Osteoblast (primary cell): ENCODE data around the gene TUBB. TPM values are rescaled to one million over a fixed set of nuclear protein-coding genes. Genes with fewer than 3 reads are reported as not detected.

Experiments used
- DNase-seq: peaks from one replicate; pipeline ENCODE4 v3.0.0; 2011; ENCODE audit warnings: low spot score, mixed read lengths; ENCODE audit not compliant: insufficient read length; ENCODE audit errors: missing footprints
- H2AFZ ChIP-seq: 2 replicates; pipeline ENCODE4 v1.6.0; 2011; ENCODE audit warnings: mild to moderate bottlenecking, low read length
- H3K27ac ChIP-seq: 2 replicates; pipeline ENCODE4 v1.5.1; 2011; ENCODE audit warnings: mild to moderate bottlenecking, low read depth, low read length, moderate library complexity
- H3K27me3 ChIP-seq: 2 replicates; pipeline ENCODE4 v1.6.0; 2012; ENCODE audit warnings: mild to moderate bottlenecking, control low read depth, inconsistent platforms, low read length, moderate library complexity; ENCODE audit not compliant: insufficient read depth
- H3K36me3 ChIP-seq: 2 replicates; pipeline ENCODE4 v1.5.1; 2011; ENCODE audit warnings: mild to moderate bottlenecking, low read length, control low read depth, moderate library complexity; ENCODE audit not compliant: insufficient read depth
- H3K4me1 ChIP-seq: 2 replicates; pipeline ENCODE4 v1.5.1; 2011; ENCODE audit warnings: mild to moderate bottlenecking, low read length, control low read depth, moderate library complexity; ENCODE audit not compliant: insufficient read depth
- H3K4me2 ChIP-seq: 2 replicates; pipeline ENCODE4 v1.6.0; 2011; ENCODE audit warnings: mild to moderate bottlenecking, low read length; ENCODE audit not compliant: insufficient read depth
- H3K4me3 ChIP-seq: fragments of 200-600 bp; sonication (generic); 3 replicates; pipeline ENCODE4 v1.5.1; 2012; ENCODE audit warnings: mild to moderate bottlenecking, low read length, inconsistent platforms; ENCODE audit not compliant: insufficient read depth
- H3K79me2 ChIP-seq: 2 replicates; pipeline ENCODE4 v1.6.0; 2012; ENCODE audit warnings: mild to moderate bottlenecking, low read length, control low read depth, inconsistent platforms; ENCODE audit not compliant: insufficient read depth
- H3K9me3 ChIP-seq: 2 replicates; pipeline ENCODE4 v1.5.1; 2011; ENCODE audit warnings: low read depth, low read length, control low read depth
- H4K20me1 ChIP-seq: 2 replicates; pipeline ENCODE4 v1.6.0; 2012; ENCODE audit warnings: mild to moderate bottlenecking, low read length, control low read depth; ENCODE audit not compliant: insufficient read depth
- total RNA-seq: library from RNA; depleted of rRNA; stranded (reverse); fragments of >200 nt; gene quantifications from 2 replicates; pipeline ENCODE4 v1.2.3, GENCODE V29; 2012
- TF ChIP-seq, protein P1 (sequence below): IDR thresholded peaks from 2 replicates; pipeline ENCODE4 v1.5.1; 2011; ENCODE audit warnings: mild to moderate bottlenecking, low read depth, low read length, moderate library complexity; ENCODE audit errors: extremely low read depth

TUBB gene
- total RNA-seq, 1 donor = 509 TPM

DNA sequence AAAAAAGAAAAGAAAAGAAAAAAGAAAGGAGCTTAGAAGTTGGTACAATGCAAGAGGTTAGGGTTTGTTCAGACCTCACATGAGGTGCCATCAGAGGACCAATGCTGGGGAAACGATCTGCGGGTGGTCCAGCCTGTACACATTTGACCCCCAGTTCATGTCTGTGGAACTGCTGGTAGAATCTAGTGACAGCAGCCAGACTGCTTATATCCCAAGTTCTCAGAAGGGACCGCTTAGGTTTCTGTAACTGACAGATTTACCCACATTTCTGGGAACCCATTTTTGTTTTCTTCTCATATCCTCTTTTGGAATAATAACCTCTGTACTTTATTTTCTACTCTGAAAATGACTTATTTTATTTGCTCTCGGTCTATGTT, 38.4 kb upstream of the TUBB start:
- Histone ChIP-seq H3K4me2 (peak overlapping the region; percentile 96), H3K4me1 (peaks cover 48% of the 10 kb centered on the region), H3K4me3 (peak overlapping the region; percentile 96), H3K36me3 (peaks cover 62% of the 10 kb centered on the region), H2AFZ (no peak overlapping the region), H3K79me2 (peaks cover 92% of the 10 kb centered on the region), H3K27me3 (no peaks in the 10 kb centered on the region), H4K20me1 (peaks cover 77% of the 10 kb centered on the region), H3K27ac (peak overlapping the region; percentile 78), H3K9me3 (no peaks in the 10 kb centered on the region)
- TF ChIP-seq, protein P1, sequence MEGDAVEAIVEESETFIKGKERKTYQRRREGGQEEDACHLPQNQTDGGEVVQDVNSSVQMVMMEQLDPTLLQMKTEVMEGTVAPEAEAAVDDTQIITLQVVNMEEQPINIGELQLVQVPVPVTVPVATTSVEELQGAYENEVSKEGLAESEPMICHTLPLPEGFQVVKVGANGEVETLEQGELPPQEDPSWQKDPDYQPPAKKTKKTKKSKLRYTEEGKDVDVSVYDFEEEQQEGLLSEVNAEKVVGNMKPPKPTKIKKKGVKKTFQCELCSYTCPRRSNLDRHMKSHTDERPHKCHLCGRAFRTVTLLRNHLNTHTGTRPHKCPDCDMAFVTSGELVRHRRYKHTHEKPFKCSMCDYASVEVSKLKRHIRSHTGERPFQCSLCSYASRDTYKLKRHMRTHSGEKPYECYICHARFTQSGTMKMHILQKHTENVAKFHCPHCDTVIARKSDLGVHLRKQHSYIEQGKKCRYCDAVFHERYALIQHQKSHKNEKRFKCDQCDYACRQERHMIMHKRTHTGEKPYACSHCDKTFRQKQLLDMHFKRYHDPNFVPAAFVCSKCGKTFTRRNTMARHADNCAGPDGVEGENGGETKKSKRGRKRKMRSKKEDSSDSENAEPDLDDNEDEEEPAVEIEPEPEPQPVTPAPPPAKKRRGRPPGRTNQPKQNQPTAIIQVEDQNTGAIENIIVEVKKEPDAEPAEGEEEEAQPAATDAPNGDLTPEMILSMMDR = no peak
- DNase-seq = no peak

- H3K27me3 ChIP-seq = no peaks in the 10 kb centered on the region
- TF ChIP-seq, protein P1 = no peak
- H3K4me1 ChIP-seq = peaks cover 48% of the 10 kb centered on the region
- peak overlapping the region; percentile 78 for H3K27ac ChIP-seq
- H3K9me3 ChIP-seq = no peaks in the 10 kb centered on the region
- DNase-seq = peak; percentile 93
- H3K79me2 ChIP-seq = peaks cover 90% of the 10 kb centered on the region
- H4K20me1 ChIP-seq = peaks cover 74% of the 10 kb centered on the region
- H3K4me3 ChIP-seq = peak overlapping the region; percentile 96
- H3K36me3 ChIP-seq = peaks cover 55% of the 10 kb centered on the region
- no peak overlapping the region for H2AFZ ChIP-seq
- peak overlapping the region; percentile 96 for H3K4me2 ChIP-seq
Observed at GRCh38 chr6:30682143-30683117, 37.7 kb upstream of the TUBB start.

GRCh38 chr6:30683183-30683979, 36.8 kb upstream of the TUBB start:
- Histone ChIP-seq H3K27me3 (no peaks in the 10 kb centered on the region), H2AFZ (no peak overlapping the region), H3K4me1 (peaks cover 57% of the 10 kb centered on the region), H3K79me2 (peaks cover 93% of the 10 kb centered on the region), H3K36me3 (peaks cover 46% of the 10 kb centered on the region), H3K4me2 (peak overlapping the region; percentile 96), H4K20me1 (peaks cover 68% of the 10 kb centered on the region), H3K4me3 (peak overlapping the region; percentile 96), H3K27ac (peak overlapping the region; percentile 78), H3K9me3 (no peaks in the 10 kb centered on the region)
- no peak for DNase-seq
- TF ChIP-seq, protein P1 = no peak

- no peaks in the 10 kb centered on the region for H3K27me3 ChIP-seq
- no peak overlapping the region for H2AFZ ChIP-seq
- H3K27ac ChIP-seq = peak overlapping the region; percentile 56
- TF ChIP-seq, protein P1 = no peak
- peaks cover 93% of the 10 kb centered on the region for H3K79me2 ChIP-seq
- DNase-seq = no peak
- H3K36me3 ChIP-seq = peaks cover 40% of the 10 kb centered on the region
- peaks cover 63% of the 10 kb centered on the region for H4K20me1 ChIP-seq
- peak overlapping the region; percentile 96 for H3K4me3 ChIP-seq
- no peaks in the 10 kb centered on the region for H3K9me3 ChIP-seq
- H3K4me1 ChIP-seq = peaks cover 61% of the 10 kb centered on the region
- H3K4me2 ChIP-seq = peak overlapping the region; percentile 96
Observed at GRCh38 chr6:30683980-30684338, 36.2 kb upstream of the TUBB start.
